GM18502 (cell line): Measurements from ENCODE around the gene ZDHHC8.
"Not testable (repeated sequence)": the region's sequence is repeated elsewhere in the genome, so short reads cannot be mapped to it uniquely, and the experiment has no call there.

Experiments used
- ATAC-seq: cut with Tn5 transposase; IDR thresholded peaks from one replicate; pipeline ENCODE4 v1.9.1; 2021; ENCODE audit warnings: mild to moderate bottlenecking; ENCODE audit not compliant: unreplicated experiment, poor library complexity

Gene ZDHHC8

DNA sequence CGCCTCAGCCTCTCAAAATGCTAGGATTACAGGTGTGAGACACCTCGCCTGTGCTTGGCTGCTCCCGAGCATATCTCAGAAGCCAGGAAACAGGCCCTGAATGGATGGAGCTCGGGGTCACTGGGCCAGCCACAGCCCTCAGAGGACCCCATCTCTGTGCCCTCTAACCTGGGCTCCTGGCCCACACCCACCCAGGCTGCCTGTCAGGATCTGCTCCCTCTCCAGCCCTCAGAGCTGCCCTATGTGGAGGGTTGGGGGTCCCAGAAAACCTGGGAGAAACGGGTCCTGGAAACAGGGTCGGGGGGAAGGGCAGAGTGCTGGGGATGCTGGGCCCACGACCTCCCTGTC, 24.4 kb downstream of the ZDHHC8 start:
- no peak for ATAC-seq

DNA sequence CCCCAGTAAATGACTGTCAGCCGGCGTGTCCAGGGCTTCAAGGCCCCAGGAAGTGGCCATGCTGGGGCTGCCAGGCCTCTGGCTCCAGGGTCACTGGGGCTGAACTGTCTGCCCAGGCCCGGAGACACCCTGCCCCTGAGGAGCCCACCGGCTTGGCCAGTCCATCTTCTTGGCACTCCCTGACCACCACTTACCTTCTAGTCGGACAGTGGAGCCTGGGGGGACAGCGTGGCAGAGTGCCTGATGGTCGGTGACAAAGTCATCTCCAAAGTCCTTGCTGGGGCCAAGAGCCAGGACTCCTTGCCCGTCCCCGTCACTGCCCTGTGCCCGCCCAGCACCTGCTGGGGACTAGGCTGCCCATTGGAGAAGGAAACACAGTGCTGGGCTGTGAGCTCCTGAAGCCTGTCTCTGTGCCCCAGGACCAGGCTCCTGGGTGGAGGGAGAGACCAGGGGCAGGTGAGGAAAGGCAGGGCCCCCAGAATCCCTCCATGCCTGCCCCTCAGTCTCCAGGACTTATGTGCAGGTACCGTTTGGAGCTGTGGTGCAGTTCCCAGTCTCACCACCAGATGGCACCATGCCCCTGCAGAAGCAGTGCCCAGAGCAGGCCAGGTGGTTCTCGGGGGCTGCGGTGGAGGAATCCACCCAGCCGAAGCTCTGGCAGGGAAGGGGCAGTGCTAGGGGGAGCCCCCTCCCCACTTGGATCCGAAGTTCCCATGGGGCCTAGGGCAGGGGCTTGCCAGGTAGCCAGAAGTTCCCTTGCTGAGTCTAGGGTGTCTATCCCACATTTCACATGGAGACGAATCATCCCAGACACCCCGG, 25.2 kb downstream of the ZDHHC8 start:
- ATAC-seq = peak; percentile 56

DNA sequence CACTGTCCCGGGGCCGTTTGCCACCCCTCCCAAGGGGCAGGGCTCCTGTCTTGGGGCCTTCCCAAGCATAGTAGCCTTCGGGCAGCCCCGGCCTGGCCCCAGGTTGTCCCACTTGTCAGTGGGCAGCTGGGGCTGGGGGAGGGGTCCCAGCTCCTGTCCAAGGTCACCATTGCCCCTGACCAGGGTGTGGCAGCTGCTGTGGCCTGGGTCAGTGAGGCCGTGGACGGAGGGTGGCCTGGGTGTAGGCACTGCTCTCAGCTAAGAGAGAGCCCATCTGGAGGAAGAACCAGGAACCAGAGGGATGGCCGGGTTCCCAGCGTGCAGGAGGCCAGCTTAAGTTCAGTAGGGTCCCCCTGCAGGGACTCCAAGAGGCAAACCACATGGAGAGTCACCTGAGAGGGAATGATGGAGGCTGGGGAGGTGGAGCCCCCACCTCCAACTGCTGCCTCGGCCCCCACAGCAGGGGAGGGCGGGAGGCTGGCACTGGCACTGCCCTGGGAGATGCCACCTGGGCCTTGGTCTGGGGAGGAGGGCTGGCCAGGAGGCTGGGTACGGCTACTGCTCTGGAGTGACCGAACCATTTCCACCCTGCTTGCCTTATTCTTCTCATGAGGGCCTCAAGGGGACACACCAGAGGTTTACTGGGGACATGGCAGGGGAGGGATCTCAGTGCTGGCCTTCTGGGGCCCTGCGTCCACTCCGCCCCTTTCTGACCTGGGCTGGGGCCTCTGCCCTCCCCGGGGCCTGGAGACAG, 26.0 kb downstream of the ZDHHC8 start:
- no peak for ATAC-seq

DNA sequence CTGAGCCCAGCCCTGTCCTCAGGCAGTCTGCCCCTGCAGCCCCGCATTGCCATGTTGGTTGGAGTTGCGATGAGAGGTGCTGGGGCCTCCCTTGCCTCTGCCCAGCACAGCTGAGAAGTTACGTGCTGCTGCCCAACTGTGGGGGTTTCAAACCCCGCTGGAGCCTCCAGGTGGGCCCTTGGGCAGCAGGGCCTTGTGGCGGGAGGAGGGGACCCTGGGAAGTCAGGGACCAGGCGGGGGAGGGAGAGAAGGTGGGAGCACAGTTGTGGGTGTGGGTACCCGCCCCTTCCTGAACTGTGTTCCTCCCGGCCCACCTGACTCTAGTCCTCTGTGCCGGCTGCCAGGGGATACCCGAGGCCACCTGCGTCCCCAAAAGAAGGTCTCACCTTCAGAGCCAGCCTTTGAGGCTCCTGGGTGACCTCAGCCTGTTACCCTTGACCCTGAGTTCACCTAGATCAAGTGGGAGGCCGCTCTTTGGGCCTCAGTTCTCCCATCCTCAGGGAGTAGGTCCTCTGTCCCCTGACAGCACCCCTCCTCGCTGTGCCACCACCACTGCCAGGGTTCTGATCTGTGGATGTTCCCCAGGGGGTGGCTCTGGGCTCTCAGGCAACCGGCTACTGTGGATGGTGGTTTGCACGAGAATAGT, 26.9 kb downstream of the ZDHHC8 start:
- no peak for ATAC-seq

DNA sequence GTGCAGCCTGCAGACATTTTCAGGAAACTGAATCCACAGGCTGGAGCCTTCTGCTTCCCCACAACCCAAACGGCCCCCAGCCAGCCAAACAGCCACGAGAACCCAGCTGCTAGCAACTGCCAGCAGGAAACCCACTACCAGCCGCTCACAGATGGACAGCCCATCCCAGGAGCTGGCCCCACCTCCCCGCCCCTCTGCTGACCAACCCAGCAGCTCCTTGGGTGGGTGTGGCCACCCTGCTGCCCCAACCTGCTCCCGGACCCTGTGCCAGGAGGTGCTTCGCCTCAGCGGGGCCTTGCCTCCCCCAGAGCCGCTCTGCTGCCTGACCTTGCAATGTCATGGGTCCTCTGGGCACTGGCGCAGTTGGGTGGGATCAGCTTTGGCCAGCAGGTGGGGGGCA, 27.5 kb downstream of the ZDHHC8 start:
- ATAC-seq = no peak

DNA sequence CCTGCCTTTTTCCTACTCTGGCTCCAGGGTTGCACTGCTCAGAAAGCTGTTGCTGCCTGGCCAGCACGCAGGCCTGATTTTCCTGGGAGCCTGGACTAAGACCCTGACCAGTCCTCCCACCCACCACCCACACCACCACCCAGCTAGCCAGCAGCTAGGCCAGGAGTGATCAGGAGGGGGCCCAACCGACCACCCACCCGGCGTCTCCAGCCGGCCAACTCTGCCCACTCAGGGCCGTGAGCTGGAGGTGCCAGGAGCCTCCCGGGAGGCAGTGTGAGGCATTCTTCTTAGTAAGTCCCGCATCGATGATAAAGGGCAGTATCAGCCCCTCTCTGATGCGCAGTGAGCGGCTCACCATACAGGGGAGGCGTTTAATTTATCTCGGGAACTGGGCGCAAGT, 27.9 kb downstream of the ZDHHC8 start:
- ATAC-seq = not testable (repeated sequence)

DNA sequence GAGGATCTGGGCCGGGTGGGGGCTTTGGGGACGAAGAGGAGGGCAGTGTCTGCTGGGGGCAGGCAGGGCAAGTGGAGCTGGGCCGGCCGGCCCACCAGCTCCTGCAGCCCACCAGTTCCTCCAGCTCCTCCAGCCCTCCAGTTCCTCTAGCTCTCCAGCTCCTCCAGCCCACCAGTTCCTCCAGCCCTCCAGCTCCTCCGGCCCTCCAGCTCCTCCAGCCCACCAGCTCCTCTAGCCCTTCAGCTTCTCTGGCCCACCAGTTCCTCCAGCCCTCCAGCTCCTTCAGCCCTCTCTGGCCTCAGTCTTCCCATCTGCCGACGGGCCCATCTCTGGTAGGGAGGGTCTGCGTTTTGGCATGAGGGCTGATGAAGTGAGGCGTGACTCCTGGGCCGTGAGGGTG, 28.4 kb downstream of the ZDHHC8 start:
- no peak for ATAC-seq

DNA sequence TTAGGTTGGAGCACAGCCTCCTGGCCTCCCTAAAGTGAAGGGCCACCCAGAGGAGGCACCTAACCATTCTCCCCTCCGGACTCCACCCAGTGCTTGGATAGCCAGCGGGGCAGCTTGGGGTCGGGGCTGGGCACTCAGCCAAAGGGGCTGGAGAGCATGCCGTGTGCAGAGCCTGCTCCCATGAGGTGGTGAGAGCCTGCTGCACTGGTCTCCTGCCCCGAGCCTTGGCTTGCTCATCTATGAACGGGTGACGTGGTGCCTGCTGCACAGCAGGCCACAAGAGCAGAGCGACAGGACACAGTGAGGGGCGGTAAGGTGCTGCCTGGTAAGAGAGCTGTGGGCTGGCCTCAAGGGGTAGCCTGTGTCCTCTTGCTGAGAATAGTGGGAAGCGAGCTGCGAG, 33.3 kb downstream of the ZDHHC8 start:
- no peak for ATAC-seq

DNA sequence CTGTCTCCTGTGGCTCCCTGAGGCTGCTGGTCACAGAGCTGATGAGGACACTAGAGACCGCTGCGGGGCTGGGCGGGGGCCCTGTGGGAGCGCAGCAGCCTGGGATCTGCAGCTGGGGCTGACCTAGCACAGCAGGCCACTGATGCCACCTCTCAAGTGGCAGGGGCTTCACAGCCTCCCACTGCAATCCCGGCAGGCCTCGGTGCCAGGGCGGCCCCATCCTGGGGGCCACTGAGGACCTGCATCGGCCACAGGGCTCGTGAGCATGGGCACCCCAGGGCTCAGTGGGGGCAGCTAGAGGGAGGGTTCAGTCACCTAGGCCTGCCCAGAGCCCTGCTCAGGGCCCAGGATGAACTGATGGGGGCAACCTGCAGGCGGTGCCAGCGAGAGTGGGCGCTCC, 33.8 kb downstream of the ZDHHC8 start:
- no peak for ATAC-seq

DNA sequence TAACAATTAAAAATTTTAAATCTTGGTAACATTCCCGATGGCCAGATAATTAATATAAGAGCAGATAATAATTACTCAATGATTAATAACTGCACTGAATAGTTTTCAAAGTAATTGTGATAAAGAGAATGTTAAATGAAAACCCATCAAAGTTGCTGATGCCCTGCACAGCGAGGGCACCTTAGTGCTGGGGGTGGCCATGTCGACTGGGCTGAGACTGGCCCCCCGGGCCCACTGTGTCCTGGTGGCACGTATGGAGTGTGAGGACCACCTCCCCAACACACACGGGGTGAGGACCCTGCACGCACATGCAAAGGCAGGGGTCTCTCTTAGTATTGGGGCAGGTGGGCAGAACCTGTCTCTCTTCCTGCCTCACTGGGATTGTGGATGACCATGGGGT, 34.3 kb downstream of the ZDHHC8 start:
- no peak for ATAC-seq

DNA sequence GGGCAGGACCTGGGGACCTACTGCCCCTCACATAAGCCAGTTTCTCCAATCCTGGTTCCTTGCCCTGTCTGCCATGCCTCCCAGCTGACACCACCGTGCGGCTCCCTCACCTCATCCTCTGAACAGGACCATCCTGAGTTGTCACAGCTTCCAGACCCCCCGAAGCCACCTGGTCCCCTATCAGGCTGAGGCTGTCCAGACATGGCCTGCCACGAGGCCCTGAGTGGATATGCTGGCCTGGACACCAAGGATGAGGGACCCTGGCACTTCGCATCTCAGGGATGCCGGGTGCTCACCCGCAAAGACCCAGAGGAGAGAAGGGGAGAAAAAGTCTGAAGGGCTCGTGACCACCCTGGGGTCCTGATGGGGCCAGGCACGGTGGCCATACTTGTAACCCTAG, 35.1 kb downstream of the ZDHHC8 start:
- no peak for ATAC-seq

DNA sequence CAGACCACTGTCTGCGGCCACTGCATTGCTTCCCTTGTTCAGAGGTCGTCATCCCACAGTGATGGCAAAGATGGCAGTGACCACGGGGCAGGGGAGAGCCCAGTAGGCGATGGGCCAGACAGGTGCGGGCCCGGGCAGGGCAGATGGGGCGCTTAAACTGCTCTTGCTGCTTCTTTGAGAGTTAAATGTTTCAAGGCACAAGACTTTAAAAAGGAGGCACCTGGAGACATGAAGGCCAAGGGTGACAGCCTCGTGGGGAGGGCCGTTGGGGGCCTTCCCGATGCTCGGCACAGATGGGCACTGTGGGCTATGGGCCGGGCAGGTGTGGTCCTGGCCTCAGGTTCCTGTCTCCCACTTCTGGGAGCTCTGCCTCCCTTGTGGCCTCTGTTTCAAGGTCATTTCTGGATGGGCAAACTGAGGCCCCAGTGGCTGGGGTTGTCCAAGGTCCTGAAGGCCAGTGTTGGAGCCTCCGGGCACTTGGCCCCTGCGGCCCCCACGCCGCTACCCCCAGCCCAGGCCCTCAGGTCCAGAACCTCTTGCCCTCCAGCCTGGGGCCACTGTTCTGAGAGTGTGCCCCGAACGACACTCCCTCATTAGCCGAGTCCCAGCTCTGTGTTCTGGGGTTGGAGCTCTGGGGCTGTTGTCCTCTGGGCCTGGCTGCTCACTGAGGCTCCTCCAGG, 36.2 kb downstream of the ZDHHC8 start:
- ATAC-seq = no peak

DNA sequence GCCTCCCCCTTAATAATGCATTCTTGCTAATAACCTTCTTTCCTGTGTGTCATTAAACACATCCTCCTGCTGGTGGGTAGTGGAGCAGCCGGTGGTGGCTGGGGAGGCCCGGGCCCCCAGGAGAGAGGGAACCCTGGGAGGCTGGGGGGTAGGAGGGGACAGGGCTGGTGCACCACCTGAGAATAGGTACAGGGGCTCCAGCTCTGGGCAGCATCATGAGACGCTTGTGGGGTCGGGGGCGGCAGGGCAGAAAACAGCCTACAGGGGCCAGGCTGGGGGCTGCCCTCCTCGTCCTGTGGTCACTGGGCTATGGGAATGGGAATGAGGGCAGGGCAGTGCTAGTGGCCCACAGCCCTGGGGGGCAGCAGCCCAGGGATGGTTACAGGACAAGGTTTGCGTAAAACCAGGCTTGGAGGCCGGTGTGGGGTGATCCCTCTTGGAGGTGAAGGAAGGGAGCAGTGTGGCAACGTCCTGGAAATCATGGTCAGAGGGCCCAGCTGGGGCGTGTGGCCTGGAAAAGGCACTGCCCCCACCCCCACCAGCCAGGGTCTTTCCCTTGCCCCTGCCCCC, 37.7 kb downstream of the ZDHHC8 start:
- no peak for ATAC-seq

DNA sequence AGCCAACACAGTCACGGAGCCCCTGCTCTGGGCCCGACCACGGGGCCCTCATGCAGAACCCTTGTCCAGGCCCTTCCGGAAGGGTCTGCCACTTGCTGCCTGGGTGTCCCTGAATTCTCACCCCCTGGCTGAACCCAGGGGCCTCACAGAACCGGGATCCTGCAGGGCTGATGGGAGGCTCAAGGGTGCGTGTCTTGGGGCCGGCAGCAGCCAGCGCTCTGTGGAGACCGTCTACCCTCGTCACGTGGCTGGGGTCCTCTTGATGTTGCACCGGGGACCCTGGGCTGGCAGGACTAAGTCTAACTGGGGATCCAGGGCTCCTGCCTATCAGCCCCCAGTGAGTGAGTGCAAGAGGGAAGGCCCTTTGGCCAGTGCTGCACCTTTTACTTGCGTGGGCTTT, 38.6 kb downstream of the ZDHHC8 start:
- no peak for ATAC-seq

DNA sequence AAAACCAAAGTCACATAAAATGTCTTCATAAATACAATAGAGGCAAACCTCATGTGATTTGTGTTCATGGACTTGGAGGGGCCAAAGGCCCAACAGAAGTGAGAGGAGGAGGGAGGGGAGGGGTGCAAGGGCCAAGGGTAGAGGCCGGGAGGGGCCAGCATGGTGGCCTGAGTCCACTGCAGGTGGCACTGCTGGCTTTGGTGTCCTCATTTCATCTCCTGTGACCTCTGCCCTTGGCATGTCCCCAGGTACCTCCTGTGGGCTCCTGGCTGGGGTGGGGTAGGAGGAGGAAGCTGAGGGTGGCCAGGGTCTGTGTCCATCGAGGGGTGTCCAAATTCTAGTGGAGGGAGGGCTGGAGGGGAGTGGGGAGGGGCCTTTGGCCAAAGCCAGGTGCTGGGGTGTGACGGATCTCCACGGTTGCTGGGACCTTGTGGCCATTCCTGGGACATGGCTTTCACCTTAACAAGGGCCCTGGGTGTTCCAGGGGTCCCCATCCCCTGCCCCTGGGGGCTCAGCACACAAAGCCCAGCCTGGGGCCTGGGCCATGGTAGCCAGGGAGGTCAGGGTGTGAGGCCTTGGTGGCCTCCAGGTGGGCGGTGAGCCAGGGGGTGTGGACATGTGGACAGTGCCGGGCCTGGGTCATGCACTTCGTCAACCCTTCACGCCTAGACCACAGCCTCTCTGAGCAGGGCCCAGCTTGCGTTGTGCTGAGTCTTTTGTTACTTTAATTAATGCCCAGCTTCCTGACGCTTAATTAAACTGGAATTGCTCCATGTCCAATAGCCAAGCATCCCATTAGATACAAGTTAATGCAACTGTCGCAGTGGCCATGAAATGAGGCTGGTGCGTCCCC, 39.9 kb downstream of the ZDHHC8 start:
- no peak for ATAC-seq

DNA sequence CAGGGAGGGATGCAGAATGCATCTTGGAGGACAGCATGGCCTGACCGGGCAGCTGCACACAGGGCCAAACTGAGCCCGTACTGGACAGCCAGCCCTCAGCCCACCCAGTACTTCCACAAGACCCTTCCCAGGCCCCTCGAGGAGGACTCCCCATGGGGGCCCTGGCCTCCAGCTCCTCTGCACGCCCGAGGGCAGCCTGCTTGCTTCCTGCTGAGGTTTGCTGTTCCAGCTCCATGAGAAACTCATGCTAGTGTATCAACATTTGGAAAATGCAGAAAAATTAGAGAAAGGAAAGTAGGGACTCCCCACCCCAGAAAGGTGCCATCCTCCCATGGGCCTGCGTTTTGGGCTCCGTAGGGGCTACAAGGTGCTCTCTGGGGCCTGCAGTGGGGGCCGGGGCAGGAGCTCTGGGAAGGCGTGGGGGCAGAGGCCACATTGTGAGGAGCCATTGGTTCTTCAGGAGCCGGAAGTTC, 40.6 kb downstream of the ZDHHC8 start:
- no peak for ATAC-seq

DNA sequence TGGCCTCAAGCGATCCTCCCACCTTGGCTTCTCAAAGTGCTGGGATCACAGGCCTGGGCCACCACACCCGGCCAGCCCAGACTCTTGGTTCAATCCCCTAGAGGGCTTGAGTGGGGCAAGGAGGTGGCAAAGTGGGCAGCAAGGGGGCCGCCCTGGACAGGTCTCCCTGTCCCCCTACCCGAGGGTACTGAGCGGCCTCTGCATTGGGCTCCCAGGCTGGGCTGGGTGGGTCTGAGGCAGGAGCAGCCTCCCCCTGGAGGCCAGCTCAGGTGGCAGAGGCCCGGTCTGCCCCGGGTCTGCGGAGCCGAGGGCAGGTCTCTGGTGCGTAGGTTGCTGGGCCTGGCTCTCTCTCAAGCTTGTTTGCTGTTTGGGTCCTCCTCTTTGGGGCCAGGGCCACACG, 41.6 kb downstream of the ZDHHC8 start:
- no peak for ATAC-seq

DNA sequence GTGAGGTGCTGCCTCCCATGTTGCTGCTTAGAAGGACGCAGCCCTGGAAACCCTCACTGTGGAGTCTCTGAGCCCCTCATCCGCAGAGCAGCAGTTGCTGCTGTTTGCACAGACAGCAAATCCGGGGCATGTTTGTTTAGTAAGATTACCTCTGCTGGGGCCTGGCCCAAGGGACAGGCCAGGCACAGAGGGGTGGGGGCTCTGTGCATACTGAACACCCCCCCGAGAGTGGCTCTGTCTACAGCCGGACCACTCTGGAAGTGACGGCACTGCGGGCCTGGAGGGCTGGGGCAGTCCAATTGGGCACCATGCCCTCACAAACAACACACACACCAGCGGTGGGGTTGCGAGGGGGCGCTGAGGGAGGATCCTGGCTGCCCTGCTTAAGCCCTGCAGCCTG, 42.2 kb downstream of the ZDHHC8 start:
- no peak for ATAC-seq

DNA sequence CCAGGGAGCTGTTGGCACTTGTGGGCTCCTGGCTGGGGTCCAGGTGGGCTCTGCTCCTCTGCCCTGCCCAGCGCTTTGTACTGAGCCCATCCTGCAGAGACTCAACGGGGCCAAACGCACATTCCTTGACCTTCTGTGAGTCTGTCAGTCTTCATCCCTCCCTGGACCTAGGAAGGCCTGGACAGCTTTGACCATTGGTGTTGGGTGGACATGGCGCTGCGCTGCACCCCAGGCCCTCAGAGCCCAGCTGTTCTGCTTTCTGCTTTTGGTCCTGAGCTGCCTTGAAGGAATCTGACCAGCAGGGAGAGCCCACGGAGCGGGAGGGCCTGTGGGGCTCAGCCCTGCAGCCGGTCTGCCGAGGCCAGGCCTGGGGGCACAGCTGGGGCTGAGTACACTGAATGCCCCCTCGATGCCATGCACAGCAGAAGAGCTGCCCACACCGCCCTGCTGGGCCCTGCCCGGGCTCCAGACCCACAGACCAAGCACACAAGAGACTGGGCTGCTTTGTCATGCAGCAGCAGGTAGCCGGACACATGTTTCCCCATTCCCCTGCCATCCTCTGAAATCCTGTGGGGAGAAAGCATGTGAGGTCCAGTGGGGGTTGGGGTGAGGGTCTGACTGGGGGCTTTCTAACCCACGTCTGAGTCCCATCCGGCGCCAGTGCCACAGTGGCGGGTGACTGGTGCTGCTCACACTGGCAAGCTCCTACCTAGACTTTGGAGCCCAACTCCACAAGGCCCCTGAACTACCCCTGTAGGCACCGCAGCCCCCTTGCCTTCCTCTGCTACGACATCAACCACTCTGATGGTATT, 43.4 kb downstream of the ZDHHC8 start:
- no peak for ATAC-seq
